ENCODE measurements around the gene CIROP. TPM values are rescaled to one million over a fixed set of nuclear protein-coding genes. Genes with fewer than 3 reads are reported as not detected.

The CIROP gene
- total and polyA plus RNA-seq, 9 of the 15 experiments (the other 6 are each of a cell fraction or from before 2014, with no cell fraction given), result not detected

DNA sequence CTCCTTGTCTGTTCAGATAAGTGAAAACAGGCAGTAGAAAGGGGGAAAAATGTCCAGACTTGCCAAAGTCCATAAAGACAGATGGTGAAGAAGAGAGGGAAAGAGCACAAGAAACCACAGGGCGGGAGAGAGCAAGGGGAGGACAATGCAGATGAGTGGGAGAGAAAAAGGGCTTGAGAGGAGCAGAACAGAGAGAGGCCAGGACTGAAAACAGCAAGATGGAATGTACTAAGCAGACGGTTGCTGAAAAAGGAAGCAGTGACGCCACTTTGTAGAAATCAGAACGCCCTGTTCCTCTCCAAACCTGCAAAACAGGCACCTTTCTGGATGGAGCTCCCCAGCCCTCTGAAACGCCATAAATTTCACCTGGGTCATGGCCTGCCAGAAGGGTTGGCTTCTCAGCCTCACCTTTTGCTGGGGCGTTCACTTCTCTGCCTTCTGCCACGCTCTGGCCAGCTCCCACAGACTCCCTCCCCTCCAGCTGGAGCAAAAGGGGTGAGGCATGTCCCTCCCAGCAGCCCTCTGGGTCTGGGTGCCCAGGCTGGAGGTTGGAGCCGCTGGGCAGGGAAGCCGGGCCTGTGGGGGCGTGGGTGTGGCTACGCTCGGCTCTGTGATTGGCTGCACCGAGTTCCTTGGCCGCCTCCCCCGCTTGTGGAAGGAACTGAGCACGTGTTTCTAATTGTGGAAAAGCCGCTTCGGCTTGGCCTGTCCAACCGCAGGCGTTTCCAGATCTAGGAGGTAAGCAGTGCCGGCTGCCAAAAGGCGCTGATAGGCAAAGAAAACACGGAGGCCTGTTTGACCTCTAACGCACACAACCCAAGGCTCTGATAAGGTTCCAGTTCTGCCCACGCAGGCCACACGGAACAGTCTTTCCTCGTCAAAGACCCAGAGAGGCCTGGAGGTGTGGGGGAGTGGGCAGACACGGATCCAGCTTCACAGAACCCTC, 49.3 kb upstream of the CIROP start (continued):
- peak; percentile 27 to 42; a peak in 2 of 4 replicates for TF ChIP-seq NRF1 (conservative IDR thresholded peaks at IDR 0.05 in 1 of 2, IDR thresholded peaks at IDR 0.05 in 1 of 2)
- TF ChIP-seq TBL1XR1 (IDR thresholded peaks at IDR 0.05; ENCODE audit: low read length in 2 of 2), result no peak
- no peak for TF ChIP-seq ZC3H8 (IDR thresholded peaks at IDR 0.05)
- peak; percentile 37 for TF ChIP-seq FOS (IDR thresholded peaks at IDR 0.05; ENCODE audit: extremely low read depth, insufficient read length)
- 0 out of 2 replicates have a peak, but pooled peaks have one; percentile 13 for TF ChIP-seq CREB1 (IDR thresholded peaks at IDR 0.05)
- no peak for TF ChIP-seq CREB1 (CRISPR knock-in tag; IDR thresholded peaks at IDR 0.05)
- TF ChIP-seq, protein P1, sequence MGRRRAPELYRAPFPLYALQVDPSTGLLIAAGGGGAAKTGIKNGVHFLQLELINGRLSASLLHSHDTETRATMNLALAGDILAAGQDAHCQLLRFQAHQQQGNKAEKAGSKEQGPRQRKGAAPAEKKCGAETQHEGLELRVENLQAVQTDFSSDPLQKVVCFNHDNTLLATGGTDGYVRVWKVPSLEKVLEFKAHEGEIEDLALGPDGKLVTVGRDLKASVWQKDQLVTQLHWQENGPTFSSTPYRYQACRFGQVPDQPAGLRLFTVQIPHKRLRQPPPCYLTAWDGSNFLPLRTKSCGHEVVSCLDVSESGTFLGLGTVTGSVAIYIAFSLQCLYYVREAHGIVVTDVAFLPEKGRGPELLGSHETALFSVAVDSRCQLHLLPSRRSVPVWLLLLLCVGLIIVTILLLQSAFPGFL (CRISPR knock-in tag; IDR thresholded peaks at IDR 0.05), result no peak
- peak; percentile 46; the same call in 1 of the 2 replicates for TF ChIP-seq LCOR (CRISPR knock-in tag; IDR thresholded peaks at IDR 0.05)
- no peak for TF ChIP-seq SAFB (IDR thresholded peaks at IDR 0.05; ENCODE audit: borderline replicate concordance, low read depth, low read length)
- TF ChIP-seq, protein P2, sequence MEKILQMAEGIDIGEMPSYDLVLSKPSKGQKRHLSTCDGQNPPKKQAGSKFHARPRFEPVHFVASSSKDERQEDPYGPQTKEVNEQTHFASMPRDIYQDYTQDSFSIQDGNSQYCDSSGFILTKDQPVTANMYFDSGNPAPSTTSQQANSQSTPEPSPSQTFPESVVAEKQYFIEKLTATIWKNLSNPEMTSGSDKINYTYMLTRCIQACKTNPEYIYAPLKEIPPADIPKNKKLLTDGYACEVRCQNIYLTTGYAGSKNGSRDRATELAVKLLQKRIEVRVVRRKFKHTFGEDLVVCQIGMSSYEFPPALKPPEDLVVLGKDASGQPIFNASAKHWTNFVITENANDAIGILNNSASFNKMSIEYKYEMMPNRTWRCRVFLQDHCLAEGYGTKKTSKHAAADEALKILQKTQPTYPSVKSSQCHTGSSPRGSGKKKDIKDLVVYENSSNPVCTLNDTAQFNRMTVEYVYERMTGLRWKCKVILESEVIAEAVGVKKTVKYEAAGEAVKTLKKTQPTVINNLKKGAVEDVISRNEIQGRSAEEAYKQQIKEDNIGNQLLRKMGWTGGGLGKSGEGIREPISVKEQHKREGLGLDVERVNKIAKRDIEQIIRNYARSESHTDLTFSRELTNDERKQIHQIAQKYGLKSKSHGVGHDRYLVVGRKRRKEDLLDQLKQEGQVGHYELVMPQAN (IDR thresholded peaks at IDR 0.05; ENCODE audit: borderline replicate concordance), result no peak
- TF ChIP-seq, protein P3, sequence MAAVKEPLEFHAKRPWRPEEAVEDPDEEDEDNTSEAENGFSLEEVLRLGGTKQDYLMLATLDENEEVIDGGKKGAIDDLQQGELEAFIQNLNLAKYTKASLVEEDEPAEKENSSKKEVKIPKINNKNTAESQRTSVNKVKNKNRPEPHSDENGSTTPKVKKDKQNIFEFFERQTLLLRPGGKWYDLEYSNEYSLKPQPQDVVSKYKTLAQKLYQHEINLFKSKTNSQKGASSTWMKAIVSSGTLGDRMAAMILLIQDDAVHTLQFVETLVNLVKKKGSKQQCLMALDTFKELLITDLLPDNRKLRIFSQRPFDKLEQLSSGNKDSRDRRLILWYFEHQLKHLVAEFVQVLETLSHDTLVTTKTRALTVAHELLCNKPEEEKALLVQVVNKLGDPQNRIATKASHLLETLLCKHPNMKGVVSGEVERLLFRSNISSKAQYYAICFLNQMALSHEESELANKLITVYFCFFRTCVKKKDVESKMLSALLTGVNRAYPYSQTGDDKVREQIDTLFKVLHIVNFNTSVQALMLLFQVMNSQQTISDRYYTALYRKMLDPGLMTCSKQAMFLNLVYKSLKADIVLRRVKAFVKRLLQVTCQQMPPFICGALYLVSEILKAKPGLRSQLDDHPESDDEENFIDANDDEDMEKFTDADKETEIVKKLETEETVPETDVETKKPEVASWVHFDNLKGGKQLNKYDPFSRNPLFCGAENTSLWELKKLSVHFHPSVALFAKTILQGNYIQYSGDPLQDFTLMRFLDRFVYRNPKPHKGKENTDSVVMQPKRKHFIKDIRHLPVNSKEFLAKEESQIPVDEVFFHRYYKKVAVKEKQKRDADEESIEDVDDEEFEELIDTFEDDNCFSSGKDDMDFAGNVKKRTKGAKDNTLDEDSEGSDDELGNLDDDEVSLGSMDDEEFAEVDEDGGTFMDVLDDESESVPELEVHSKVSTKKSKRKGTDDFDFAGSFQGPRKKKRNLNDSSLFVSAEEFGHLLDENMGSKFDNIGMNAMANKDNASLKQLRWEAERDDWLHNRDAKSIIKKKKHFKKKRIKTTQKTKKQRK (IDR thresholded peaks at IDR 0.05; ENCODE audit: borderline replicate concordance, low read depth, low read length), result no peak
- no peak for TF ChIP-seq ZNF699 (CRISPR knock-in tag; IDR thresholded peaks at IDR 0.05; ENCODE audit: insufficient replicate concordance)
- no peak for TF ChIP-seq MXI1 (IDR thresholded peaks at IDR 0.05; ENCODE audit: low read depth, low read length)
- TF ChIP-seq, protein P4, sequence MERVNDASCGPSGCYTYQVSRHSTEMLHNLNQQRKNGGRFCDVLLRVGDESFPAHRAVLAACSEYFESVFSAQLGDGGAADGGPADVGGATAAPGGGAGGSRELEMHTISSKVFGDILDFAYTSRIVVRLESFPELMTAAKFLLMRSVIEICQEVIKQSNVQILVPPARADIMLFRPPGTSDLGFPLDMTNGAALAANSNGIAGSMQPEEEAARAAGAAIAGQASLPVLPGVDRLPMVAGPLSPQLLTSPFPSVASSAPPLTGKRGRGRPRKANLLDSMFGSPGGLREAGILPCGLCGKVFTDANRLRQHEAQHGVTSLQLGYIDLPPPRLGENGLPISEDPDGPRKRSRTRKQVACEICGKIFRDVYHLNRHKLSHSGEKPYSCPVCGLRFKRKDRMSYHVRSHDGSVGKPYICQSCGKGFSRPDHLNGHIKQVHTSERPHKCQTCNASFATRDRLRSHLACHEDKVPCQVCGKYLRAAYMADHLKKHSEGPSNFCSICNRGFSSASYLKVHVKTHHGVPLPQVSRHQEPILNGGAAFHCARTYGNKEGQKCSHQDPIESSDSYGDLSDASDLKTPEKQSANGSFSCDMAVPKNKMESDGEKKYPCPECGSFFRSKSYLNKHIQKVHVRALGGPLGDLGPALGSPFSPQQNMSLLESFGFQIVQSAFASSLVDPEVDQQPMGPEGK (CRISPR knock-in tag; IDR thresholded peaks at IDR 0.05; ENCODE audit: borderline replicate concordance), result no peak

Data from K562 (cell line).